GM12878 (cell line): ENCODE data around the gene LMCD1. TPM values are rescaled to one million over a fixed set of nuclear protein-coding genes. Genes with fewer than 3 reads are reported as not detected.

Experiments
- ATAC-seq: fragments of 200-7000 bp; cut with Tn5 transposase; 3 replicates; pipeline ENCODE4 v1.9.1; 2020; ENCODE audit warnings: mild to moderate bottlenecking, moderate library complexity
- BruUV-seq: library from RNA; stranded (reverse); fragments of 400-500 nt; replicated peaks from 2 replicates; lab custom pipeline; 2021; lab: Mats Ljungman, UMichigan
- CTCF ChIA-PET: fragments of 300-600 bp; sonication (Branson Sonifier 250); formaldehyde crosslinking; extraction: SDS; loops from one replicate; lab custom pipeline; 2021; ENCODE audit warnings: inconsistent platforms; lab: Yijun Ruan, JAX
- POLR2A ChIA-PET: fragments of 350-600 bp; formaldehyde crosslinking; extraction: SDS; loops from one replicate; lab custom pipeline; 2021; ENCODE audit warnings: inconsistent platforms; lab: Charles Lee
- RAD21 ChIA-PET: fragments of 300-600 bp; sonication (Branson Sonifier 250); formaldehyde crosslinking; loops from one replicate; lab custom pipeline; 2023; ENCODE audit warnings: antibody characterized with exemption; ENCODE audit not compliant: unreplicated experiment; lab: Charles Lee
- SMC1A ChIA-PET: fragments of 300-600 bp; sonication (Branson Sonifier 250); formaldehyde crosslinking; loops from one replicate; lab custom pipeline; 2023; ENCODE audit not compliant: unreplicated experiment, uncharacterized antibody; lab: Charles Lee
- DNase-seq: peaks from one replicate; pipeline ENCODE4 v3.0.0-alpha.2; 2011; ENCODE audit warnings: low read depth, low spot score
- FAIRE-seq: peaks from 3 replicates; lab custom pipeline; 2011; peaks lifted over from hg19 to GRCh38; lab: Jason Lieb, UNC
- H2AFZ ChIP-seq: 2 replicates; pipeline ENCODE4 v1.6.0; 2011; ENCODE audit warnings: low read depth, low read length, control low read depth; ENCODE audit not compliant: control insufficient read depth
- H3K27ac ChIP-seq: 2 replicates; pipeline ENCODE4 v1.5.1; 2011; ENCODE audit warnings: control low read depth; ENCODE audit not compliant: control insufficient read depth, insufficient read depth
- H3K27me3 ChIP-seq, 2 experiments: replicated peaks in 1 of 2; 2 replicates each; pipeline versions ENCODE4 v1.6.0 to v1.6.1; 2011; ENCODE audit warnings: low read length in 1 of 2; ENCODE audit not compliant: control insufficient read depth in 2 of 2, insufficient read depth in 2 of 2
- H3K36me3 ChIP-seq, 2 experiments: 2 replicates each; pipeline ENCODE4 v1.5.1; 2011; ENCODE audit warnings: low read length in 1 of 2; ENCODE audit not compliant: control insufficient read depth in 2 of 2, insufficient read depth in 2 of 2
- H3K4me1 ChIP-seq: 2 replicates; pipeline ENCODE4 v1.6.1; 2011; ENCODE audit warnings: mild to moderate bottlenecking, low read length, moderate library complexity, mixed read lengths; ENCODE audit not compliant: control insufficient read depth, insufficient read depth
- H3K4me2 ChIP-seq: 2 replicates; pipeline ENCODE4 v1.6.0; 2011; ENCODE audit warnings: control low read depth; ENCODE audit not compliant: control insufficient read depth, insufficient read depth
- H3K4me3 ChIP-seq: fragments of 200-600 bp; sonication (generic); 2 replicates; pipeline ENCODE4 v1.5.1; 2016
- H3K79me2 ChIP-seq: 2 replicates; pipeline ENCODE4 v1.6.0; 2011; ENCODE audit warnings: low read length; ENCODE audit not compliant: control insufficient read depth, insufficient read depth
- H3K9ac ChIP-seq: 2 replicates; pipeline ENCODE4 v1.8.0; 2011; ENCODE audit warnings: low read length, control low read depth, mixed read lengths; ENCODE audit not compliant: control insufficient read depth, insufficient read depth
- H3K9me3 ChIP-seq: replicated peaks from 3 replicates; pipeline ENCODE4 v1.5.1; 2011; ENCODE audit warnings: mild to moderate bottlenecking, low read length; ENCODE audit not compliant: control insufficient read depth, insufficient read depth
- H4K20me1 ChIP-seq: 2 replicates; pipeline ENCODE4 v1.6.0; 2011; ENCODE audit not compliant: control insufficient read depth, insufficient read depth
- ATF2 ChIP-seq: IDR thresholded peaks from 2 replicates; pipeline ENCODE4 v1.6.1; 2012; ENCODE audit warnings: low read length, inconsistent platforms
- E2F8 ChIP-seq: fragments of 450-650 bp; IDR thresholded peaks from 2 replicates; pipeline ENCODE4 v1.6.1; 2018; ENCODE audit warnings: mild to moderate bottlenecking, low read depth, moderate library complexity; ENCODE audit not compliant: partially characterized antibody
- EP300 ChIP-seq, 2 experiments: fragments of 150-350 bp in 1 of 2; IDR thresholded peaks; 2 replicates each; pipeline ENCODE4 v1.6.1; 2011 to 2012; ENCODE audit warnings: low read depth in 2 of 2, low read length in 2 of 2, borderline replicate concordance in 1 of 2, improper control_type of control experiment in 1 of 2, inconsistent platforms in 1 of 2; ENCODE audit not compliant: control insufficient read depth in 1 of 2
- FOS ChIP-seq: IDR thresholded peaks from 3 replicates; pipeline ENCODE4 v1.6.1; 2011; ENCODE audit warnings: borderline replicate concordance; ENCODE audit not compliant: insufficient read length; ENCODE audit errors: extremely low read depth
- IRF3 ChIP-seq: fragments of 450-650 bp; IDR thresholded peaks from 2 replicates; pipeline ENCODE4 v1.6.1; 2014; ENCODE audit warnings: mild to moderate bottlenecking
- KAT2A ChIP-seq: conservative IDR thresholded peaks from 2 replicates; pipeline ENCODE4 v1.6.1; 2011; ENCODE audit warnings: low read depth, low read length; ENCODE audit not compliant: control insufficient read depth
- KDM1A ChIP-seq: fragments of 200-600 bp; sonication (generic); IDR thresholded peaks from 2 replicates; pipeline ENCODE4 v1.6.1; 2016; ENCODE audit warnings: borderline replicate concordance
- NBN ChIP-seq: fragments of 450-650 bp; IDR thresholded peaks from 2 replicates; pipeline ENCODE4 v1.6.1; 2016
- NR2C1 ChIP-seq: fragments of 450-650 bp; IDR thresholded peaks from 2 replicates; pipeline ENCODE4 v1.6.1; 2017; ENCODE audit warnings: antibody characterized with exemption, mild to moderate bottlenecking, moderate library complexity
- NR2F1 ChIP-seq: fragments of 450-650 bp; conservative IDR thresholded peaks from 2 replicates; pipeline ENCODE4 v1.6.1; 2017; ENCODE audit warnings: mild to moderate bottlenecking
- PML ChIP-seq: IDR thresholded peaks from 2 replicates; pipeline ENCODE4 v1.6.1; 2012; ENCODE audit warnings: low read length, inconsistent platforms
- RAD51 ChIP-seq: fragments of 450-650 bp; IDR thresholded peaks from 2 replicates; pipeline ENCODE4 v1.6.1; 2016; ENCODE audit warnings: moderate library complexity, mild to moderate bottlenecking, inconsistent platforms
- SMC3 ChIP-seq: IDR thresholded peaks from 2 replicates; pipeline ENCODE4 v1.6.1; 2011; ENCODE audit warnings: low read length, improper control_type of control experiment, borderline replicate concordance
- SPI1 ChIP-seq: IDR thresholded peaks from 2 replicates; pipeline ENCODE4 v1.6.1; 2011; ENCODE audit warnings: low read depth, mild to moderate bottlenecking, low read length, moderate library complexity, borderline replicate concordance; ENCODE audit not compliant: insufficient read depth
- STAT1 ChIP-seq: fragments of 450-650 bp; conservative IDR thresholded peaks from 2 replicates; pipeline ENCODE4 v1.6.1; 2014; ENCODE audit warnings: antibody characterized with exemption, mild to moderate bottlenecking
- ZNF217 ChIP-seq: fragments of 450-650 bp; IDR thresholded peaks from 2 replicates; pipeline ENCODE4 v1.6.1; 2017; ENCODE audit warnings: antibody characterized with exemption, mild to moderate bottlenecking
- WGBS: methylation state at CpG from one replicate; pipeline ENCODE4 v1.1.6; 2016; ENCODE audit warnings: low lambda C conversion rate; ENCODE audit not compliant: insufficient replicate concordance, insufficient coverage; ENCODE audit errors: missing lambda C conversion rate; 5-methylcytosine and 5-hydroxymethylcytosine counted together
- in situ Hi-C: fragments of 300-500 bp; cut with MboI; formaldehyde crosslinking; loops from 9 replicates; pipeline ENCODE4 v1.14.3; 2018; ENCODE audit warnings: mixed read lengths
- intact Hi-C: fragments of 100-400 bp; cut with micrococcal nuclease; formaldehyde crosslinking; loops from one replicate; pipeline ENCODE4 v1.14.2; 2022; ENCODE audit not compliant: unreplicated experiment
- polyA plus RNA-seq, 11 experiments: library from polyadenylated mRNA; depleted of rRNA in 4 of 11; unstranded in 6 of 11; stranded (reverse) in 5 of 11; fragments of >200 nt; fragmentation: Nextera tagmentation in 4 of 11; fragmentation: Illumina TruSeq in 1 of 11; extraction: Ambion mirVana in 4 of 11; extraction: Trizol in 1 of 11; gene quantifications; 1 replicate in 1 of 11; 2 replicates in 10 of 11; pipeline versions ENCODE4 v1.2.1 to v1.2.3, GENCODE V29; 2011 to 2016; ENCODE audit warnings: inconsistent platforms in 2 of 11, missing spikeins in 2 of 11, low read depth in 1 of 11
- total RNA-seq, 4 experiments: library from RNA; depleted of rRNA in 3 of 4; stranded (reverse); fragments of >200 nt in 3 of 4; fragmentation: Illumina TruSeq in 1 of 4; extraction: Trizol in 1 of 4; gene quantifications; 2 replicates each; pipeline versions ENCODE4 v1.2.1 to v1.2.3, GENCODE V29; 2013 to 2021
- TF ChIP-seq, protein P1 (sequence below): fragments of 150-350 bp; IDR thresholded peaks from 2 replicates; pipeline ENCODE4 v1.6.1; 2016; ENCODE audit warnings: low read depth, low read length

LMCD1 gene
- total and polyA plus RNA-seq, 10 of the 15 experiments (the other 5 are each of a cell fraction or from before 2014, with no cell fraction given), result 0.27 to 6.4 (median 1.7) TPM

- intact Hi-C loops (no loop called here), in situ Hi-C loops (no loop called here)
- WGBS, result 24% methylated on average over 7 of the region's 7 CpGs
- ATAC-seq, result no peak
- ChIA-PET POLR2A (no interaction called here), SMC1A (interaction anchor here (0.8 to 1.8 kb wide), 2 partner anchors 125 to 163 kb away, joined by 3 to 9 read pairs; no protein-coding TSS in a partner anchor), CTCF (interaction anchor here (1.9 kb wide), 1 partner anchor 162 kb away, joined by 6 read pairs; no protein-coding TSS in a partner anchor), RAD21 (no interaction called here)
- no peak for DNase-seq
- H4K20me1 ChIP-seq, result no peaks in the 10 kb centered on the region
- no peak overlapping the region for H3K27ac ChIP-seq
- no peak overlapping the region for H3K4me2 ChIP-seq
- peaks cover 0 to 1% of the 10 kb centered on the region in 2 experiments; a peak in 1 of 4 replicates for H3K27me3 ChIP-seq
- no peak overlapping the region for H2AFZ ChIP-seq
- H3K9me3 ChIP-seq, result no peaks in the 10 kb centered on the region
- FAIRE-seq, result no peak
- H3K4me1 ChIP-seq, result no peaks in the 10 kb centered on the region
- H3K9ac ChIP-seq, result no peak overlapping the region
- H3K36me3 ChIP-seq, result no peaks in the 10 kb centered on the region
- H3K4me3 ChIP-seq, result no peak overlapping the region
- no peaks in the 10 kb centered on the region for H3K79me2 ChIP-seq
- BruUV-seq, result no TSS peak
- TF ChIP-seq SMC3, result no peak
- TF ChIP-seq FOS, result no peak
- no peak for TF ChIP-seq PML
- TF ChIP-seq ZNF217, result no peak
- no peak for TF ChIP-seq NBN
- no peak for TF ChIP-seq SPI1
- TF ChIP-seq STAT1, result no peak
- no peak for TF ChIP-seq KDM1A
- TF ChIP-seq IRF3, result no peak
- TF ChIP-seq, protein P1, sequence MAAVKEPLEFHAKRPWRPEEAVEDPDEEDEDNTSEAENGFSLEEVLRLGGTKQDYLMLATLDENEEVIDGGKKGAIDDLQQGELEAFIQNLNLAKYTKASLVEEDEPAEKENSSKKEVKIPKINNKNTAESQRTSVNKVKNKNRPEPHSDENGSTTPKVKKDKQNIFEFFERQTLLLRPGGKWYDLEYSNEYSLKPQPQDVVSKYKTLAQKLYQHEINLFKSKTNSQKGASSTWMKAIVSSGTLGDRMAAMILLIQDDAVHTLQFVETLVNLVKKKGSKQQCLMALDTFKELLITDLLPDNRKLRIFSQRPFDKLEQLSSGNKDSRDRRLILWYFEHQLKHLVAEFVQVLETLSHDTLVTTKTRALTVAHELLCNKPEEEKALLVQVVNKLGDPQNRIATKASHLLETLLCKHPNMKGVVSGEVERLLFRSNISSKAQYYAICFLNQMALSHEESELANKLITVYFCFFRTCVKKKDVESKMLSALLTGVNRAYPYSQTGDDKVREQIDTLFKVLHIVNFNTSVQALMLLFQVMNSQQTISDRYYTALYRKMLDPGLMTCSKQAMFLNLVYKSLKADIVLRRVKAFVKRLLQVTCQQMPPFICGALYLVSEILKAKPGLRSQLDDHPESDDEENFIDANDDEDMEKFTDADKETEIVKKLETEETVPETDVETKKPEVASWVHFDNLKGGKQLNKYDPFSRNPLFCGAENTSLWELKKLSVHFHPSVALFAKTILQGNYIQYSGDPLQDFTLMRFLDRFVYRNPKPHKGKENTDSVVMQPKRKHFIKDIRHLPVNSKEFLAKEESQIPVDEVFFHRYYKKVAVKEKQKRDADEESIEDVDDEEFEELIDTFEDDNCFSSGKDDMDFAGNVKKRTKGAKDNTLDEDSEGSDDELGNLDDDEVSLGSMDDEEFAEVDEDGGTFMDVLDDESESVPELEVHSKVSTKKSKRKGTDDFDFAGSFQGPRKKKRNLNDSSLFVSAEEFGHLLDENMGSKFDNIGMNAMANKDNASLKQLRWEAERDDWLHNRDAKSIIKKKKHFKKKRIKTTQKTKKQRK, result no peak
- no peak for TF ChIP-seq E2F8
- TF ChIP-seq EP300 (IDR thresholded peaks at IDR 0.05; ENCODE audit: borderline replicate concordance in 1 of 2, control insufficient read depth in 1 of 2, low read depth in 2 of 2, low read length in 2 of 2), result no peak
- TF ChIP-seq KAT2A, result no peak
- TF ChIP-seq ATF2, result no peak
- TF ChIP-seq NR2C1, result no peak
- TF ChIP-seq RAD51, result no peak
- no peak for TF ChIP-seq NR2F1
Observed at GRCh38 chr3:8606701-8607231, 105.1 kb downstream of the LMCD1 start.
